Esophagus squamous epithelium (tissue), 4 donors: ENCODE data around the gene YPEL3.

Experiments
- CTCF ChIP-seq, 6 experiments: fragments of 450-650 bp in 4 of 6; fragments of 200-600 bp in 2 of 6; sonication (generic) in 2 of 6; IDR thresholded peaks; one replicate each; pipeline ENCODE4 v1.5.1; 2016 to 2019; ENCODE audit warnings: antibody characterized with exemption in 6 of 6, mild to moderate bottlenecking in 4 of 6, moderate library complexity in 4 of 6
- POLR2A ChIP-seq, 4 donors: fragments of 450-650 bp; IDR thresholded peaks; one replicate each; pipeline ENCODE4 v1.6.1; 2017; ENCODE audit warnings: antibody characterized with exemption in 4 of 4, mild to moderate bottlenecking in 4 of 4, moderate library complexity in 3 of 4

- TF ChIP-seq CTCF (IDR thresholded peaks at IDR 0.05) (no peak), POLR2A (IDR thresholded peaks at IDR 0.05) (no peak)
These were observed 49.8 kb downstream of the YPEL3 start for GRCh38 chr16:30046178-30046577.
